HepG2 (cell line): ENCODE results near the gene ADGRD1. TPM values are rescaled to one million over a fixed set of nuclear protein-coding genes. Genes with fewer than 3 reads are reported as not detected.

ENCODE experiments used
- BCL6 ChIP-seq: IDR thresholded peaks from 2 replicates; pipeline ENCODE4 v1.6.1; 2016; ENCODE audit warnings: missing genetic modification reagents, missing compliant biosample characterization
- CBX5 ChIP-seq: sonication (generic); formaldehyde crosslinking; IDR thresholded peaks from 2 replicates; pipeline ENCODE4 v1.4.0; 2020; ENCODE audit warnings: missing genetic modification reagents, borderline replicate concordance
- DPF2 ChIP-seq: sonication (generic); formaldehyde crosslinking; IDR thresholded peaks from 2 replicates; pipeline ENCODE4 v1.4.0; 2020; ENCODE audit warnings: mild to moderate bottlenecking, low read depth, missing genetic modification reagents, borderline replicate concordance
- HBP1 ChIP-seq: IDR thresholded peaks from 2 replicates; pipeline ENCODE4 v1.6.1; 2016; ENCODE audit warnings: low read depth, control low read depth
- HOMEZ ChIP-seq: IDR thresholded peaks from 2 replicates; pipeline ENCODE4 v1.6.1; 2016; ENCODE audit warnings: low read depth
- KAT8 ChIP-seq: IDR thresholded peaks from 2 replicates; pipeline ENCODE4 v1.6.1; 2016; ENCODE audit warnings: missing genetic modification reagents, missing compliant biosample characterization
- KDM5A ChIP-seq: fragments of 200-600 bp; sonication (generic); IDR thresholded peaks from 2 replicates; pipeline ENCODE4 v1.7.0; 2018; ENCODE audit warnings: antibody characterized with exemption, mild to moderate bottlenecking, low read length, borderline replicate concordance
- MED1 ChIP-seq: sonication (generic); formaldehyde crosslinking; IDR thresholded peaks from 2 replicates; pipeline ENCODE4 v1.4.0; 2020; ENCODE audit warnings: missing genetic modification reagents
- MLX ChIP-seq: IDR thresholded peaks from 2 replicates; pipeline ENCODE4 v1.6.1; 2016
- MYC ChIP-seq: sonication (generic); formaldehyde crosslinking; IDR thresholded peaks from 2 replicates; pipeline ENCODE4 v1.9.0; 2021; ENCODE audit warnings: missing genetic modification reagents, borderline replicate concordance
- PRDM10 ChIP-seq: sonication (generic); formaldehyde crosslinking; IDR thresholded peaks from 2 replicates; pipeline ENCODE4 v1.4.0; 2020; ENCODE audit warnings: low read depth, missing genetic modification reagents
- RARA ChIP-seq: IDR thresholded peaks from 2 replicates; pipeline ENCODE4 v1.6.1; 2016; ENCODE audit warnings: missing genetic modification reagents, missing compliant biosample characterization
- SMAD3 ChIP-seq: sonication (generic); formaldehyde crosslinking; IDR thresholded peaks from 2 replicates; pipeline ENCODE4 v1.4.0; 2020; ENCODE audit warnings: missing genetic modification reagents
- STAT5B ChIP-seq: sonication (generic); formaldehyde crosslinking; IDR thresholded peaks from 2 replicates; pipeline ENCODE4 v1.4.0; 2020; ENCODE audit warnings: missing genetic modification reagents
- ZMYM3 ChIP-seq: sonication (generic); formaldehyde crosslinking; IDR thresholded peaks from 2 replicates; pipeline ENCODE4 v1.5.1; 2020; ENCODE audit warnings: mild to moderate bottlenecking, missing genetic modification reagents
- ZNF18 ChIP-seq: sonication (generic); formaldehyde crosslinking; IDR thresholded peaks from 2 replicates; pipeline ENCODE4 v1.8.0; 2022; ENCODE audit warnings: mild to moderate bottlenecking, missing genetic modification reagents; ENCODE audit not compliant: insufficient replicate concordance
- ZNF619 ChIP-seq: sonication (generic); formaldehyde crosslinking; IDR thresholded peaks from 2 replicates; pipeline ENCODE4 v1.4.0; 2020; ENCODE audit warnings: mild to moderate bottlenecking, missing genetic modification reagents
- ZNF691 ChIP-seq: sonication (generic); formaldehyde crosslinking; IDR thresholded peaks from 2 replicates; pipeline ENCODE4 v1.4.0; 2020; ENCODE audit warnings: missing genetic modification reagents, low read depth, mild to moderate bottlenecking, borderline replicate concordance
- ZNF772 ChIP-seq: sonication (generic); formaldehyde crosslinking; IDR thresholded peaks from 2 replicates; pipeline ENCODE4 v1.5.0; 2020; ENCODE audit warnings: mild to moderate bottlenecking, missing genetic modification reagents
- ZSCAN12 ChIP-seq: sonication (generic); formaldehyde crosslinking; IDR thresholded peaks from 2 replicates; pipeline ENCODE4 v1.9.0; 2021; ENCODE audit warnings: mild to moderate bottlenecking, missing genetic modification reagents
- polyA plus RNA-seq, 8 experiments: library from polyadenylated mRNA; depleted of rRNA in 3 of 8; stranded (reverse) in 7 of 8; unstranded in 1 of 8; fragments of >200 nt; fragmentation: Illumina TruSeq in 4 of 8; extraction: Trizol in 4 of 8; gene quantifications; 2 replicates each; pipeline versions ENCODE4 v1.2.1 to v1.2.3, GENCODE V29; 2011 to 2016; ENCODE audit warnings: low read depth in 4 of 8, missing spikeins in 1 of 8, mixed read lengths in 1 of 8; ENCODE audit not compliant: insufficient read depth in 1 of 8
- total RNA-seq, 5 experiments: library from RNA; depleted of rRNA; stranded (reverse); fragments of >200 nt; fragmentation: Illumina TruSeq; extraction: Trizol; gene quantifications; 2 replicates each; pipeline ENCODE4 v1.2.3, GENCODE V29; 2016; ENCODE audit warnings: low read depth in 1 of 5

ADGRD1 gene
- total and polyA plus RNA-seq, 2 of the 13 experiments (the other 11 are each of a cell fraction or from before 2014, with no cell fraction given) = 0.46 to 12.4 TPM

GRCh38 chr12:130920119-130920703 is 33.5 kb upstream of the ADGRD1 start (continued):
- TF ChIP-seq PRDM10 (CRISPR knock-in tag) = 0 out of 2 replicates have a peak, but pooled peaks have one; percentile 72
- TF ChIP-seq DPF2 (CRISPR knock-in tag) = 0 out of 2 replicates have a peak, but pooled peaks have one; percentile 56
- TF ChIP-seq SMAD3 (CRISPR knock-in tag) = peak; percentile 82; the same call in 1 of the 2 replicates
- TF ChIP-seq BCL6 (CRISPR knock-in tag) = peak; percentile 39
- peak; percentile 53; the same call in 1 of the 2 replicates for TF ChIP-seq KAT8 (CRISPR knock-in tag)
- no peak for TF ChIP-seq STAT5B
- peak; percentile 90 for TF ChIP-seq ZNF18 (CRISPR knock-in tag)
- TF ChIP-seq HBP1 (CRISPR knock-in tag) = 0 out of 2 replicates have a peak, but pooled peaks have one; percentile 39
- peak; percentile 85; the same call in 1 of the 2 replicates for TF ChIP-seq ZNF691 (CRISPR knock-in tag)
- TF ChIP-seq CBX5 = peak; percentile 61; the same call in 1 of the 2 replicates
- TF ChIP-seq MLX (CRISPR knock-in tag) = peak; percentile 88; the same call in 1 of the 2 replicates
- TF ChIP-seq ZMYM3 = peak; percentile 80
- peak; percentile 60; the same call in 1 of the 2 replicates for TF ChIP-seq ZNF772 (CRISPR knock-in tag)
- peak; percentile 87 for TF ChIP-seq RARA (CRISPR knock-in tag)
- TF ChIP-seq MYC (CRISPR knock-in tag) = peak; percentile 70; the same call in 1 of the 2 replicates
- peak; percentile 84 for TF ChIP-seq HOMEZ (CRISPR knock-in tag)
- TF ChIP-seq ZNF619 = no peak
- TF ChIP-seq KDM5A = no peak
- TF ChIP-seq MED1 (CRISPR knock-in tag) = peak; percentile 89
- 0 out of 2 replicates have a peak, but pooled peaks have one; percentile 15 for TF ChIP-seq ZSCAN12
